CD4-positive, alpha-beta T cell treated with Interferon gamma for 1 hour (primary cell): Measurements from ENCODE around the gene EP300.
"Not testable (repeated sequence)": the region's sequence is repeated elsewhere in the genome, so short reads cannot be mapped to it uniquely, and the experiment has no call there.

ENCODE experiments used
- DNase-seq: peaks from one replicate; pipeline ENCODE4 v3.0.0-alpha.2; 2020

Gene EP300

GRCh38 chr22:41169157-41169556 is 76.8 kb downstream of the EP300 start:
- no peak for DNase-seq

- DNase-seq = no peak
Measured at GRCh38 chr22:41171996-41172395, 79.6 kb downstream of the EP300 start.

GRCh38 chr22:41175546-41175945 is 83.2 kb downstream of the EP300 start:
- no peak for DNase-seq

- DNase-seq = no peak
Measured at GRCh38 chr22:41177040-41177621, 84.7 kb downstream of the EP300 start.

- DNase-seq = no peak
Measured at GRCh38 chr22:41177622-41178424, 85.4 kb downstream of the EP300 start.

- no peak for DNase-seq
Measured at GRCh38 chr22:41178425-41178975, 86.1 kb downstream of the EP300 start.

GRCh38 chr22:41180362-41180761 is 88.0 kb downstream of the EP300 start:
- not testable (repeated sequence) for DNase-seq

- DNase-seq = no peak
Measured at GRCh38 chr22:41180926-41181325, 88.5 kb downstream of the EP300 start.

GRCh38 chr22:41181349-41182241 is 89.2 kb downstream of the EP300 start:
- DNase-seq = peak; percentile 29

GRCh38 chr22:41184679-41185078 is 92.3 kb downstream of the EP300 start:
- no peak for DNase-seq

- no peak for DNase-seq
Measured at GRCh38 chr22:41191467-41191866, 99.1 kb downstream of the EP300 start.

GRCh38 chr22:41193829-41194228 is 101.4 kb downstream of the EP300 start:
- DNase-seq = no peak

- peak; percentile 74 for DNase-seq
Measured at GRCh38 chr22:41197038-41197972, 104.9 kb downstream of the EP300 start.

GRCh38 chr22:41198027-41198580 is 105.7 kb downstream of the EP300 start:
- DNase-seq = peak; percentile 32

- DNase-seq = no peak
Measured at GRCh38 chr22:41201141-41201540, 108.7 kb downstream of the EP300 start.

- DNase-seq = no peak
Measured at GRCh38 chr22:41203118-41203517, 110.7 kb downstream of the EP300 start.

GRCh38 chr22:41204066-41204465 is 111.7 kb downstream of the EP300 start:
- DNase-seq = no peak

- peak; percentile 97 for DNase-seq
Measured at GRCh38 chr22:41204992-41205900, 112.9 kb downstream of the EP300 start, which contains the start of gene L3MBTL2. L3MBTL2 (plus strand) TSS chr22:41205312; CDS start chr22:41205363, 51 bp downstream.

- DNase-seq = no peak
Measured at GRCh38 chr22:41206719-41207118, 114.3 kb downstream of the EP300 start.

- no peak for DNase-seq
Measured at GRCh38 chr22:41215409-41215808, 123.0 kb downstream of the EP300 start.
